Mesothelial cell of epicardium (in vitro differentiated cells): Measurements from ENCODE around the gene CHST13. TPM values are rescaled to one million over a fixed set of nuclear protein-coding genes. Genes with fewer than 3 reads are reported as not detected.

Experiments used
- DNase-seq, 2 experiments: peaks; one replicate each; pipeline ENCODE4 v3.0.0; 2021; ENCODE audit warnings: low spot score in 2 of 2; ENCODE audit not compliant: unreplicated experiment in 2 of 2
- H3K27ac Mint-ChIP-seq: 2 replicates; pipeline ENCODE4 v1.8.0; 2021; ENCODE audit warnings: mixed read lengths
- H3K27me3 Mint-ChIP-seq: 2 replicates; pipeline ENCODE4 v1.8.0; 2021; ENCODE audit warnings: low read depth, mixed read lengths
- H3K36me3 Mint-ChIP-seq: 2 replicates; pipeline ENCODE4 v1.8.0; 2021; ENCODE audit warnings: mixed read lengths
- H3K4me1 Mint-ChIP-seq: 2 replicates; pipeline ENCODE4 v1.8.0; 2021; ENCODE audit warnings: mixed read lengths
- H3K4me3 Mint-ChIP-seq: 2 replicates; pipeline ENCODE4 v1.8.0; 2021; ENCODE audit warnings: mild to moderate bottlenecking, moderate library complexity, mixed read lengths
- H3K9me3 Mint-ChIP-seq: 2 replicates; pipeline ENCODE4 v1.8.0; 2021; ENCODE audit warnings: mixed read lengths
- total RNA-seq: library from RNA; stranded (reverse); gene quantifications from 3 replicates; pipeline ENCODE4 v1.2.1, GENCODE V29; 2021
- TF ChIP-seq, protein P1 (sequence below): fragments of 200-600 bp; sonication (generic); IDR thresholded peaks from one replicate; pipeline ENCODE4 v1.5.0; 2021; ENCODE audit warnings: antibody characterized with exemption; ENCODE audit not compliant: unreplicated experiment

CHST13 gene
- total RNA-seq, 1 donor from 2014 or later: not detected

DNA sequence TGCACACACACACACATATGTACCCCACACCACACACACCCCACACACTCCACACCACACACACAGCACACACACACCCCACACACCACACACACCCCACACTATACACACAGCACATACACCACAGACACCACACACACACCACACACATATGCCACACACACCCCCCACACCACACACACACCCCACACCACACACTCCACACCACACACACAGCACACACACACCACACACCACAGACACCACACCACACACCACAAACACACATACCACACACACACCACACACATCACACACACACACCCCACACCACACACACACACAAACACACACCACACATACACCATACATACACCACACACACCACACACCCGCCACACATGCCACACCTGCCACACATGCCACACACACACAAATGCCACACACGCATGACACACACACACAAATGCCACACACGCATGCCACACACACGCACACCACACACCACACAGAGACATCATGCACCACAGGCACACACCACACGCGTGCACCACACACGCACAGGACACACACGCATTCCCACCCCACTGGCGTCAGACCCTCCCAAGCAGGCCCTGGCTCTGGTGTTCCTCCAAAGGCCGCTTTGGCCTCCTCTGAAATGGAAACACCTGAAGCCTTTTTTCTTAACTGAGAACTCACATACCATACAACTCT, 15.7 kb downstream of the CHST13 start:
- H3K4me1 Mint-ChIP-seq: no peaks in the 10 kb centered on the region
- no peak for DNase-seq
- H3K4me3 Mint-ChIP-seq: no peak overlapping the region
- H3K27ac Mint-ChIP-seq: no peak overlapping the region
- peaks cover 23% of the 10 kb centered on the region for H3K27me3 Mint-ChIP-seq
- H3K36me3 Mint-ChIP-seq: no peaks in the 10 kb centered on the region
- TF ChIP-seq, protein P1, sequence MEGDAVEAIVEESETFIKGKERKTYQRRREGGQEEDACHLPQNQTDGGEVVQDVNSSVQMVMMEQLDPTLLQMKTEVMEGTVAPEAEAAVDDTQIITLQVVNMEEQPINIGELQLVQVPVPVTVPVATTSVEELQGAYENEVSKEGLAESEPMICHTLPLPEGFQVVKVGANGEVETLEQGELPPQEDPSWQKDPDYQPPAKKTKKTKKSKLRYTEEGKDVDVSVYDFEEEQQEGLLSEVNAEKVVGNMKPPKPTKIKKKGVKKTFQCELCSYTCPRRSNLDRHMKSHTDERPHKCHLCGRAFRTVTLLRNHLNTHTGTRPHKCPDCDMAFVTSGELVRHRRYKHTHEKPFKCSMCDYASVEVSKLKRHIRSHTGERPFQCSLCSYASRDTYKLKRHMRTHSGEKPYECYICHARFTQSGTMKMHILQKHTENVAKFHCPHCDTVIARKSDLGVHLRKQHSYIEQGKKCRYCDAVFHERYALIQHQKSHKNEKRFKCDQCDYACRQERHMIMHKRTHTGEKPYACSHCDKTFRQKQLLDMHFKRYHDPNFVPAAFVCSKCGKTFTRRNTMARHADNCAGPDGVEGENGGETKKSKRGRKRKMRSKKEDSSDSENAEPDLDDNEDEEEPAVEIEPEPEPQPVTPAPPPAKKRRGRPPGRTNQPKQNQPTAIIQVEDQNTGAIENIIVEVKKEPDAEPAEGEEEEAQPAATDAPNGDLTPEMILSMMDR: no peak
- no peaks in the 10 kb centered on the region for H3K9me3 Mint-ChIP-seq

DNA sequence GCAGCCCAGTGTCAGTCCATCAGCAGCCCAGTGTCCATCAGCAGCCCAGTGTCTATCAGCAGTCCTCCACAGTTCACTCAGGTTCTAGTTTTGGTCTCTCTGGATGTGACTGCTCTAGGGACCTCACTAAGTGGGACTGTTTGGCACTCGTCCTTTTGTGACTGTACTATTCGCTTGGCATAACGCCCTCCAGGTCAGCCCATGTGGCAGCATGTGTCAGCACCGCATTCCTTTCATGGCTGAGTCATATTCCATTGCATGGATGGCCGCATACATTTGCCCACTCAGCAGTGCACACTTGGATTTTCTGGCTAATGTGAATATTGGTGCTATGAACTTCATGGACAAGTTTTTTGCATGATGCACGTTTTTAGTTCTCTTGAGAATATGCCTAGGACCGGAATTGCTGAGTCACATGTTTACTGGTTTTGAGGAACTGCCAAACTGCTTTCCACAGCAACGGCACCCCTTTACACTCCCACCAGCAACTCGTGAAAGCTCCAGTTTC, 16.4 kb downstream of the CHST13 start:
- TF ChIP-seq, protein P1: no peak
- DNase-seq: peak in 1 of 2 experiments; percentile 32
- H3K27ac Mint-ChIP-seq: no peak overlapping the region
- no peak overlapping the region for H3K4me3 Mint-ChIP-seq
- H3K9me3 Mint-ChIP-seq: no peaks in the 10 kb centered on the region
- H3K27me3 Mint-ChIP-seq: peaks cover 16% of the 10 kb centered on the region
- no peaks in the 10 kb centered on the region for H3K36me3 Mint-ChIP-seq
- H3K4me1 Mint-ChIP-seq: no peaks in the 10 kb centered on the region

DNA sequence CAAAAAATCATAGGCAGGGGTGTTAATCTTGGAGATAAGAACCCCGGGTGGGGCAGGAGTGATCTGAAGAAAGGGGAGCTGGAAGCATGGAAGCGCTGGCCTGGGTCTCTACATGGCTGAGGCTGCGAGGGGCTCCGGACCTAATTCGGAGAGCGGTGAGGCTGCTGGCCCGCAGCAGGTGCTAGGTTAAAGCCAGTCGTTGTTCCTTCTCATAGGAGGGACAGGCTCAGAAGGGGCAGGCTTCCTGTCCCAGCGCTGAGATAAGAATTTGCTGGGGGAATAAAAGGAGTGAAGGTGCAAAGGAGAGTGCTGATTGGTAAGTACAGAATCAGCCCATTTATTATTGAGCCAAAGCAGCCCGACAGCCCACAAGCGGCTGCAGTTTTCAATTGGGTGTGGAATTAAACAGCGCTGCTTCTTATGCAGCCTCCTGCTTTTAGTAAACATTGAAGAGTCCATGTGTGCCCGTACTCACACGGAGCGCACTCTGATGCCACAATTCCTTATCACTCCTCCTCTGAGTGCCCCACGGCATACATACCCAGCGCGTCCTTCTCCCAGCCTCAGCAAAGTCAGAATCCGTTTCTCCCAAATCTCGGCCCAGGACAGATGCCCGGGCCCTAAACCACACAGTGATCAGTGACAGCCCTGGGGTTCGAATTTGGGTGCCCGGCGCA, 17.1 kb downstream of the CHST13 start:
- Mint-ChIP-seq H3K4me1 (no peaks in the 10 kb centered on the region), H3K9me3 (no peaks in the 10 kb centered on the region), H3K4me3 (no peak overlapping the region), H3K36me3 (no peaks in the 10 kb centered on the region), H3K27ac (peak overlapping the region; percentile 14), H3K27me3 (peaks cover 10% of the 10 kb centered on the region)
- peak; percentile 7 to 30 for DNase-seq
- TF ChIP-seq, protein P1: no peak

DNA sequence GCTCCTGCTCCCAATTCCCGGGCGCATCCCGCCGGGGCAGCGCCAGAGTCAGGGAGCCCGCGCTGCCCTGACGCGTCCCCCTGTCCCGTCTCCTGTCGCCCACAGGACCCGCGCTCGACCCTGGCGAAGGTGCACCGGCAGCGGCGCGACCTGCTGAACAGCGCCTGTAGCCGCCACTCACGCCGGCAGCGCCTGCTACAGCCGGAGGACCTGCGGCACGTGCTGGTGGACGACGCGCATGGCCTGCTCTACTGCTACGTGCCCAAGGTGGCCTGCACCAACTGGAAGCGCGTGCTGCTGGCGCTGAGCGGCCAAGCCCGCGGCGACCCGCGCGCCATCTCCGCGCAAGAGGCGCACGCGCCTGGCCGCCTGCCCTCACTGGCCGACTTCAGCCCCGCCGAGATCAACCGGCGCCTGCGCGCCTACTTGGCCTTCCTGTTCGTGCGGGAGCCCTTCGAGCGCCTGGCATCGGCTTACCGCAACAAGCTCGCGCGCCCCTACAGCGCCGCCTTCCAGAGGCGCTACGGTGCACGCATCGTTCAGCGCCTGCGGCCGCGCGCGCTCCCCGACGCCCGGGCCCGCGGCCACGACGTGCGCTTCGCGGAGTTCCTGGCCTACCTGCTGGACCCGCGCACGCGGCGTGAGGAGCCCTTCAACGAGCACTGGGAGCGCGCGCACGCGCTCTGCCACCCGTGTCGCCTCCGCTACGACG, 17.8 kb downstream of the CHST13 start:
- H3K27me3 Mint-ChIP-seq: peaks cover 8% of the 10 kb centered on the region
- no peak overlapping the region for H3K4me3 Mint-ChIP-seq
- H3K9me3 Mint-ChIP-seq: no peaks in the 10 kb centered on the region
- peak; percentile 18 to 27 for DNase-seq
- H3K36me3 Mint-ChIP-seq: no peaks in the 10 kb centered on the region
- TF ChIP-seq, protein P1: no peak
- no peaks in the 10 kb centered on the region for H3K4me1 Mint-ChIP-seq
- H3K27ac Mint-ChIP-seq: no peak overlapping the region

DNA sequence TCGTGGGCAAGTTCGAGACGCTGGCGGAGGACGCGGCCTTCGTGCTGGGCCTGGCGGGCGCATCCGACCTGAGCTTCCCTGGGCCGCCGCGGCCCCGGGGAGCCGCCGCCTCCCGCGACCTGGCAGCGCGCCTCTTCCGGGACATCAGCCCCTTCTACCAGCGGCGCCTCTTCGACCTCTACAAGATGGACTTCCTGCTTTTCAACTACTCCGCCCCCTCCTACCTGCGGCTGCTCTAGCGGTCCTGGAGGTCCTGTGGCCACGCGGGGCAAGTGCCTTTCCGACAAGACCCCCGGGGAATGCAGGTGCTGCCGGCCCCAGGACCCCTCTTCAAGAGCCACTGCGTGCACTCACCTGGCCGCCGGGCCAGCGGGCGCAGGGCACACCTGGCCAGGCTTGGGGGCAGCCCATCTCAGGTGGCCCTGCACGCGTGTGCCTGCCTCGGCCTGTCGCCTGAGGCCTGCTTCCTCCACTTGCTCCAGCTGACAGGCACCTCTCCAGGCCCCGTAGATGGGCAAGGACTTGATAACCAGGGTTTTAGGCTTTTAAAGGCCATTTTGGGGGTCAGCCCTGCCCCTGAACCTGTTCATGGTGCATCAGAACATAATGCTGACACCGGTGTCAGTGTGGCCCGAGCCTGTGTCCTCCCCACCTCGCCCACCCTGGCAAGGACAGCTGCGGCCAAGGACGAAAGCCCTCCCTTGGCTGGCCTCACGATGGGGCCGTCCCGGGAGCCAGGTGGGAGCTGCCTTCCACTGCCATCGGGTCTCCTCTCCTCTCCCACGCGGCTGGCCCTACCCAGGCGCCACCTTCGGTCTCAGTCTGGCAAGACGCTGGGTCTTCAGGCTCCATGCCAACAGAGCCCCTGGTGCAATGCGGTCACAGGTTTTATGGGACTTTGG, 18.6 kb downstream of the CHST13 start:
- Mint-ChIP-seq H3K36me3 (no peaks in the 10 kb centered on the region), H3K27me3 (peaks cover 8% of the 10 kb centered on the region), H3K27ac (no peak overlapping the region), H3K4me3 (no peak overlapping the region), H3K4me1 (no peaks in the 10 kb centered on the region), H3K9me3 (no peaks in the 10 kb centered on the region)
- TF ChIP-seq, protein P1: no peak
- peak; percentile 16 to 29 for DNase-seq
